SJSA1 (cell line): ENCODE data around the gene NCK1. TPM values are rescaled to one million over a fixed set of nuclear protein-coding genes. Genes with fewer than 3 reads are reported as not detected.

Experiments
- DNase-seq, 2 experiments: peaks; one replicate each; pipeline ENCODE4 v3.0.0-alpha.2; 2015 to 2020; ENCODE audit warnings: low spot score in 2 of 2, low read depth in 1 of 2
- H3K27ac ChIP-seq: fragments of 250-450 bp; sonication (Bioruptor Pico); 2 replicates; pipeline ENCODE4 v1.5.1; 2020; ENCODE audit warnings: mild to moderate bottlenecking, moderate library complexity
- H3K27me3 ChIP-seq: fragments of 250-450 bp; sonication (Bioruptor Pico); replicated peaks from 2 replicates; pipeline ENCODE4 v1.5.1; 2020; ENCODE audit warnings: mild to moderate bottlenecking, moderate library complexity
- H3K36me3 ChIP-seq: fragments of 250-450 bp; sonication (Bioruptor Pico); 2 replicates; pipeline ENCODE4 v1.5.1; 2020; ENCODE audit warnings: mild to moderate bottlenecking
- H3K4me1 ChIP-seq: fragments of 250-450 bp; sonication (Bioruptor Pico); replicated peaks from 2 replicates; pipeline ENCODE4 v1.6.1; 2021; ENCODE audit warnings: mild to moderate bottlenecking
- H3K4me3 ChIP-seq: fragments of 250-450 bp; sonication (Bioruptor Pico); 2 replicates; pipeline ENCODE4 v1.5.1; 2020; ENCODE audit warnings: mild to moderate bottlenecking
- H3K9me3 ChIP-seq: fragments of 250-450 bp; sonication (Bioruptor Pico); replicated peaks from 2 replicates; pipeline ENCODE4 v1.5.1; 2020; ENCODE audit warnings: mild to moderate bottlenecking
- total RNA-seq: library from RNA; depleted of rRNA; stranded (reverse); fragments of >200 nt; shearing (Covaris generic); gene quantifications from 2 replicates; pipeline ENCODE4 v1.2.3, GENCODE V29; 2014

Gene NCK1
- total RNA-seq, 1 experiment from 2014 or later = 42.2 TPM

GRCh38 chr3:136905549-136905948 is 43.5 kb downstream of the NCK1 start:
- DNase-seq = no peak
- no peaks in the 10 kb centered on the region for H3K4me1 ChIP-seq
- peaks cover 4% of the 10 kb centered on the region; the same call in 1 of the 2 replicates for H3K36me3 ChIP-seq
- no peak overlapping the region for H3K4me3 ChIP-seq
- no peak overlapping the region for H3K27ac ChIP-seq
- no peaks in the 10 kb centered on the region for H3K27me3 ChIP-seq
- peaks cover 5% of the 10 kb centered on the region; the same call in 1 of the 2 replicates for H3K9me3 ChIP-seq

GRCh38 chr3:136906725-136907124 is 44.7 kb downstream of the NCK1 start:
- Histone ChIP-seq H3K36me3 (peaks cover 4% of the 10 kb centered on the region; the same call in 1 of the 2 replicates), H3K27me3 (no peaks in the 10 kb centered on the region), H3K4me1 (no peaks in the 10 kb centered on the region), H3K27ac (no peak overlapping the region), H3K4me3 (no peak overlapping the region), H3K9me3 (peaks cover 5% of the 10 kb centered on the region; the same call in 1 of the 2 replicates)
- no peak for DNase-seq

- Histone ChIP-seq H3K27me3 (no peaks in the 10 kb centered on the region), H3K36me3 (peaks cover 4% of the 10 kb centered on the region; the same call in 1 of the 2 replicates), H3K4me3 (no peak overlapping the region), H3K4me1 (no peaks in the 10 kb centered on the region), H3K27ac (no peak overlapping the region), H3K9me3 (peaks cover 5% of the 10 kb centered on the region; the same call in 1 of the 2 replicates)
- no peak for DNase-seq
These were observed 46.3 kb downstream of the NCK1 start for GRCh38 chr3:136908297-136908696.

DNA sequence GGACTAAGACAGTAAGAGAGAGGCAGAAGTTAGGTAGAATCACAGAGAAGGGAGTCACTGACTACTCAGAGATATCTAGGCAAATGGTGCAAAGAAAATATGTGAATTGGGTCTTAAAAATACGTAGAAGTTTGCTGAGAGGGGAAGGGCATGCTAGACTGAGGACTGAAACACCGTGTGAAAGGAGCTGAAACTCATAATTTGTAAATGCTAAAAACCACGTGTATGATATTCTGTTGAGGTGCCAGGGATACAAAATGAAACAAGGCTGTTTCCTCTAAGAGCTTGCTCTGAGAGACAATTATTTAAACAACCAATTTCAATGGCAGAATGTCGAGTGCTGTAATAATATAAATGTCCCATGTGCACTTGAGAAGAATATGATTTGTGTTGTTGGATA is 47.2 kb downstream of the NCK1 start:
- no peaks in the 10 kb centered on the region for H3K4me1 ChIP-seq

GRCh38 chr3:136910697-136911096 is 48.7 kb downstream of the NCK1 start:
- H3K27ac ChIP-seq = no peak overlapping the region
- H3K27me3 ChIP-seq = no peaks in the 10 kb centered on the region
- H3K4me1 ChIP-seq = no peaks in the 10 kb centered on the region
- H3K36me3 ChIP-seq = peaks cover 3% of the 10 kb centered on the region; the same call in 1 of the 2 replicates
- no peaks in the 10 kb centered on the region for H3K9me3 ChIP-seq
- H3K4me3 ChIP-seq = no peak overlapping the region
- no peak for DNase-seq

More for the DNA sequence above, 47.2 kb downstream of the NCK1 start:
- peaks cover 3% of the 10 kb centered on the region; the same call in 1 of the 2 replicates for H3K9me3 ChIP-seq
- H3K4me3 ChIP-seq = no peak overlapping the region
- H3K27ac ChIP-seq = no peak overlapping the region
- no peak for DNase-seq
- no peaks in the 10 kb centered on the region for H3K27me3 ChIP-seq
- peaks cover 4% of the 10 kb centered on the region; the same call in 1 of the 2 replicates for H3K36me3 ChIP-seq

- Histone ChIP-seq H3K4me3 (no peak overlapping the region), H3K27ac (no peak overlapping the region), H3K27me3 (no peaks in the 10 kb centered on the region), H3K36me3 (no peaks in the 10 kb centered on the region; the same call in 1 of the 2 replicates), H3K4me1 (no peaks in the 10 kb centered on the region), H3K9me3 (no peaks in the 10 kb centered on the region)
- DNase-seq = no peak
These were observed 51.2 kb downstream of the NCK1 start for GRCh38 chr3:136913168-136913567.

DNA sequence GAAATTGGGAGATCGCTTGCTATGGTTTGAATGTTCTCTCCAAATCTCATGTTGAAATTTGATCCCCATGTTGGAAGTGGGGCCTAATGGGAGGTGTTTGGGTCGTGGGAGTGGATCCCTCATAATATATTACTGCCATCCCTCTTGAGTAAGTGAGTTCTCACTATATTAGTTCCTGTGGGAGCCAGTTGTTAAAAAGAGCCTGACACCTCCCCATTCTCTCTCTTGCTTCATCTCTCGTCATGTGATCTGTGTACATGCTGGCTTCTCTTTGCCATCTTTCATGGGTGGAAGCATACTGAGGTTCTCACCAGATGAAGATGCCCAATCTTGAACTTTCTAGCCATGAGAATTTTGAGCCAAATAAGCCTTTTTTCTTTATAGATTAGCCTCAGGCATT is 52.7 kb downstream of the NCK1 start:
- DNase-seq = no peak
- Histone ChIP-seq H3K27ac (no peak overlapping the region), H3K4me1 (peaks cover 3% of the 10 kb centered on the region), H3K36me3 (no peaks in the 10 kb centered on the region; the same call in 1 of the 2 replicates), H3K9me3 (no peaks in the 10 kb centered on the region), H3K27me3 (no peaks in the 10 kb centered on the region), H3K4me3 (no peak overlapping the region)

- no peak for DNase-seq
These were observed 54.2 kb downstream of the NCK1 start for GRCh38 chr3:136916223-136916622.

GRCh38 chr3:136919799-136920580 is 58.0 kb downstream of the NCK1 start:
- peaks cover 3% of the 10 kb centered on the region; the same call in 1 of the 2 replicates for H3K36me3 ChIP-seq
- H3K27me3 ChIP-seq = no peaks in the 10 kb centered on the region
- H3K4me1 ChIP-seq = peaks cover 5% of the 10 kb centered on the region
- no peak for DNase-seq
- H3K9me3 ChIP-seq = no peaks in the 10 kb centered on the region
- H3K27ac ChIP-seq = no peak overlapping the region
- H3K4me3 ChIP-seq = no peak overlapping the region

More at GRCh38 chr3:136916223-136916622, 54.2 kb downstream of the NCK1 start:
- no peaks in the 10 kb centered on the region for H3K27me3 ChIP-seq
- peaks cover 5% of the 10 kb centered on the region for H3K4me1 ChIP-seq
- no peak overlapping the region for H3K4me3 ChIP-seq
- no peaks in the 10 kb centered on the region for H3K9me3 ChIP-seq
- H3K36me3 ChIP-seq = peaks cover under 1% of the 10 kb centered on the region; the same call in 1 of the 2 replicates
- H3K27ac ChIP-seq = no peak overlapping the region

DNA sequence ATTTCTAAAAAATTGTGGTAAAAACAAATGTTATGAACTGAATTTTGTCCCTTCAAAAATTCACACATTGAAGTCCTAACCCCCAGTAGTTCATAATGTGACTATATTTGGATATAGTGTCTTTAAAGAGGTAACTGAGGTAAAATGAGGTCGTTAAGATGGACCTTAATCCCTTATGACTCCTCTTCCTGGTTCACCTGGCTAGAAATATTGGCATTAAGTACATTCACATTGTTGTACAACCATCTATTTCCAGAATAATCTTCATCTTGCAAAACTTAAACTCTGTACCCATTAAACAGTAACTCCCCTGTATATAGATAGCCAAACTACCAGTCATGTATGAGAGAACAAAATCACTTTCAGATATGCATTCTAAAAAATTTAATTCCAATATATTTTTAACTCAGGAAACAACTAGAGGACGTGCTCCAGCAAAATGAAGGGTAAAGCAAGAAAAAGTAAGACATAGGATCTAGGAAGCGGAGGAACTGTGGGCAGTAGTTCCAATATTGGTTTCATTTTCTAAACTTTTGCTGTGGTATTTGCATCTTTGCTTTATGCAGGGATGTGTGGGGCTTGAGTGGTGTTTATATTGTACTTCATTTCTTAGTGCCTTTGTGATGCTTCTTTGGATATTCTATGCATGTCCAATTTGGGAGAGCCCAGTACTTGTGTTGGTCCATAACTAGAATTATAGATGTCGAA is 59.0 kb downstream of the NCK1 start:
- H3K4me1 ChIP-seq = peaks cover 9% of the 10 kb centered on the region
- no peaks in the 10 kb centered on the region for H3K9me3 ChIP-seq
- DNase-seq = no peak
- H3K27me3 ChIP-seq = no peaks in the 10 kb centered on the region
- no peak overlapping the region for H3K27ac ChIP-seq
- H3K36me3 ChIP-seq = peaks cover 3% of the 10 kb centered on the region; the same call in 1 of the 2 replicates
- H3K4me3 ChIP-seq = no peak overlapping the region

DNA sequence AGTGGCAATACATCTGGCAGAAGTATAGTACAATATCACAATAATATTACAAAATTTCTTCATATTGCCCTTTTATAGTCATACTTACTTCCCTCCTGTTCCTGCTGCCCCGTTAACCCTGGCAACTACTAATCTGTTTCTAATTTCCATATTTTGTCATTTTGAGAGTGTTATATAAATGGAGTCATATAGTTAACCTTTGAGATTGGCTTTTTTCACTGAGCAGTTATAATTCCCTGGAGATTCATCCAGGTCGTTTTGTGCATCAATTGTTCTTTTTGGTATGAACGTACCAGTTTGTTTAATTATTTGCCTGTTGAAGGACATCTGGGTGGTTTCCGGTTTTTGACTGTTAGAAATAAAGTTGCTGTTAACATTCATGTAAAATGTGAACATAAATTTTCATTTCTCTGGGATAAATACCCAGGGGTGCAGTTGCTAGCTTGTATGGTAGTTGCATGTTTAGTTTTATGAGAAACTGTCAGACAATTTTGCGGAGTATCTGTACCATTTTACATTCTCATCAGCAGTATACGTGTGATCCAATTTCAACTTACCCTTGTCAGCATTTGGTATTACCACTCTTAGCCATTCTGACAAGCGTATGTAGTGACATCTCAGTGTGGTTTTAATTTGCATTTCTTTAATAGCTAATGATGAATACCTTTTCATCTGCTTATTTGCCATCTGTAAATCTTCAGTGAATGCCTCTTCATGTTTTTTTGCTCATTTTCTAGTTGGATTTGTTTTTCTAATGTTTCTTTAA is 63.6 kb downstream of the NCK1 start:
- no peak overlapping the region for H3K27ac ChIP-seq
- H3K27me3 ChIP-seq = no peaks in the 10 kb centered on the region
- no peak overlapping the region for H3K4me3 ChIP-seq
- DNase-seq = no peak
- peaks cover 4% of the 10 kb centered on the region; the same call in 1 of the 2 replicates for H3K4me1 ChIP-seq
- peaks cover 16% of the 10 kb centered on the region for H3K36me3 ChIP-seq
- H3K9me3 ChIP-seq = no peaks in the 10 kb centered on the region

DNA sequence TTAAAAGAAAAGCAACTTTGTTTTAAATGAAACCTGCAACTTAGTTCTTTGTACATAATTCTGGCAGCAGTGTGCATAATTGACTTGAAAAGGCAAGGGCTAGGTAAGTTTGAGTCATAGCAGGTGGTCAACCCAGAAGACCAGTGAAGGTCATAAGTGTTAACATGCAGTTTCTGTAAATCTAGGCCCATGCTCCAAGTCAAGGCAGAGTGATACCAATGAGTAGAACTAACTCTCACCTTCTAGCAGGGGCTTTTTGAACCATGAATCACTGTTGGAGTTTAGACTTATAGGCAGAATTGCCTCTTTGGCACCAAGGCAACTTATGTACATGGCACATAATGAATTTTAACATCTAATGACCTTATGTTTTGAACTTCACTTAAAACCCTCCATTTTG is 66.2 kb downstream of the NCK1 start:
- H3K4me1 ChIP-seq = peaks cover 15% of the 10 kb centered on the region
- H3K27ac ChIP-seq = no peak overlapping the region
- DNase-seq = no peak
- no peak overlapping the region for H3K4me3 ChIP-seq
- no peaks in the 10 kb centered on the region for H3K27me3 ChIP-seq
- H3K36me3 ChIP-seq = peaks cover 12% of the 10 kb centered on the region
- H3K9me3 ChIP-seq = no peaks in the 10 kb centered on the region

GRCh38 chr3:136929977-136930670 is 68.1 kb downstream of the NCK1 start:
- H3K36me3 ChIP-seq = peaks cover 12% of the 10 kb centered on the region
- no peak for DNase-seq
- no peak overlapping the region for H3K4me3 ChIP-seq

More at GRCh38 chr3:136929977-136930670, 68.1 kb downstream of the NCK1 start:
- Histone ChIP-seq H3K4me1 (peaks cover 15% of the 10 kb centered on the region), H3K27me3 (no peaks in the 10 kb centered on the region), H3K27ac (no peak overlapping the region), H3K9me3 (no peaks in the 10 kb centered on the region)
